Measurements from ENCODE around the gene TCF7L2. TPM values are rescaled to one million over a fixed set of nuclear protein-coding genes. Genes with fewer than 3 reads are reported as not detected.

TCF7L2 gene
- total and polyA plus RNA-seq, 4 donors = 9.1 to 32.3 (median 21.4) TPM

DNA sequence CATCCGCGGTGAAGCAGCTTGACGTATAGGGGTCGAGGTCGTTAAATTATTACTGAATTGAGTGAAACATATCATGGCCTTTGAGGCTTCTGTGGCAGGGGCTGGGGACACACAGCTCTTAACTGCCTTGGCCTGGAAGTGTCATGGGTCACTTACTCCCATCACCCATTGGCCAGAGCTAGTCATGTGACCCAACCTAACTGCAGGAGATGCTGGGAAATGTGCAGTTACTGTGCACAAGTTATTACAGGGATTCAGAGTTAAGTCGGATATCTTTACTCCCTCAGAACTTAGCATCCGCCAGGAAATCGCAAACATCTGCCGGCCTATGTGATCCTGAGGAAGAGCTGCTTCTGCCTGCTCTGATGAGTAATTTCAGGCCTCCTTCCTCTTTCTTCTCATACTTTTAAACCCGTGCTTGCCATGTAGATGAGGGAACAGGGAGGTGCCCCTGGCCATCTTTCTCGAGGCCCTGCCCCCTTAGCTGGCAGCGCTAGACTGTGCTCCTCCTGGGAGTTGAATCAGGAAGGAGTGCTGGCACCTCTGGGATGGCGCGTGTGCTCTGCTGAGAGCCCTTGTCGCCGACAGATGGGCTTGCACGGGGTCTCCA is 203.6 kb downstream of the TCF7L2 start:
- WGBS, 2 donors = 87% methylated on average over 17 of the region's 17 CpGs
- TF ChIP-seq, protein P1, sequence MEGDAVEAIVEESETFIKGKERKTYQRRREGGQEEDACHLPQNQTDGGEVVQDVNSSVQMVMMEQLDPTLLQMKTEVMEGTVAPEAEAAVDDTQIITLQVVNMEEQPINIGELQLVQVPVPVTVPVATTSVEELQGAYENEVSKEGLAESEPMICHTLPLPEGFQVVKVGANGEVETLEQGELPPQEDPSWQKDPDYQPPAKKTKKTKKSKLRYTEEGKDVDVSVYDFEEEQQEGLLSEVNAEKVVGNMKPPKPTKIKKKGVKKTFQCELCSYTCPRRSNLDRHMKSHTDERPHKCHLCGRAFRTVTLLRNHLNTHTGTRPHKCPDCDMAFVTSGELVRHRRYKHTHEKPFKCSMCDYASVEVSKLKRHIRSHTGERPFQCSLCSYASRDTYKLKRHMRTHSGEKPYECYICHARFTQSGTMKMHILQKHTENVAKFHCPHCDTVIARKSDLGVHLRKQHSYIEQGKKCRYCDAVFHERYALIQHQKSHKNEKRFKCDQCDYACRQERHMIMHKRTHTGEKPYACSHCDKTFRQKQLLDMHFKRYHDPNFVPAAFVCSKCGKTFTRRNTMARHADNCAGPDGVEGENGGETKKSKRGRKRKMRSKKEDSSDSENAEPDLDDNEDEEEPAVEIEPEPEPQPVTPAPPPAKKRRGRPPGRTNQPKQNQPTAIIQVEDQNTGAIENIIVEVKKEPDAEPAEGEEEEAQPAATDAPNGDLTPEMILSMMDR (IDR thresholded peaks at IDR 0.05; ENCODE audit: control extremely low read depth, extremely low read depth) = no peak
- no peaks in the 10 kb centered on the region for H3K27me3 ChIP-seq (ENCODE audit: control insufficient read depth in 3 of 3, insufficient read depth in 3 of 3, low read length in 2 of 3)
- ATAC-seq (ENCODE audit: insufficient read depth, low FRiP score) (peak; percentile 39), DNase-seq (no peak)
- H3K4me1 ChIP-seq (ENCODE audit: control insufficient read depth in 5 of 5, insufficient read depth in 5 of 5, low read length in 5 of 5) = peaks cover 0 to 3% (median 0%) of the 10 kb centered on the region in 5 donors
- H3K27ac ChIP-seq (ENCODE audit: low read depth in 1 of 2, low read length in 1 of 2) = peak overlapping the region in 1 of 2 donors; percentile 26
- no peak overlapping the region for H3K4me3 ChIP-seq
- H3K9ac ChIP-seq (ENCODE audit: insufficient read depth in 1 of 2, low read length in 2 of 2) = no peak overlapping the region
- peaks cover 17 to 66% (median 54%) of the 10 kb centered on the region in 4 donors for H3K36me3 ChIP-seq (ENCODE audit: control insufficient read depth in 4 of 4, insufficient read depth in 4 of 4, low read length in 4 of 4)
- H3K9me3 ChIP-seq (ENCODE audit: control insufficient read depth in 4 of 4, insufficient read depth in 3 of 4, low read length in 3 of 4) = no peaks in the 10 kb centered on the region

DNA sequence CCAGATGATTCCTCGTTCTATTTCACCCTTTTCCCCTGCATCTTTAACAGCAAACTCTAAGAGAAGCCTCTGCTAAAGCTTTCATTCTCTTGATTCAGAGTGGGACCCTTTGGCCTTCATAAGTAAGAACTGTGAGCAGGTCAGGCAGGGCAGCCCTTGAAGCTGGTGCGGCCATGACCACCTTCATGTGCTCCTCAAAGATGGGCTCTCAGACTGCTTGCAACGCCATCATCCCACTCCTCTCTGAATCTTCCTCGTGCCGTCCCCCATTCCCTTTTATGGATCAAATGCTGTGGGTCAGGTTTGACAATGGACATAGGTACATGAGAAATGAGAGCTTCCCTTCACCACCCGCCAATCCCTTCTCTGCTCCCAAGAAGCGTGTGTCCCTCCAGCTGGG is 207.4 kb downstream of the TCF7L2 start:
- H3K27ac ChIP-seq (ENCODE audit: low read depth in 1 of 2, low read length in 1 of 2) = no peak overlapping the region
- H3K27me3 ChIP-seq (ENCODE audit: control insufficient read depth in 3 of 3, insufficient read depth in 3 of 3, low read length in 2 of 3) = no peaks in the 10 kb centered on the region
- DNase-seq (no peak), ATAC-seq (ENCODE audit: insufficient read depth, low FRiP score) (no peak)
- WGBS, 2 donors = 94 to 96% methylated on average over 7 of the region's 7 CpGs
- TF ChIP-seq, protein P1 (IDR thresholded peaks at IDR 0.05; ENCODE audit: control extremely low read depth, extremely low read depth) = no peak
- no peaks in the 10 kb centered on the region for H3K9me3 ChIP-seq (ENCODE audit: control insufficient read depth in 4 of 4, insufficient read depth in 3 of 4, low read length in 3 of 4)
- H3K4me3 ChIP-seq = no peak overlapping the region
- H3K4me1 ChIP-seq (ENCODE audit: control insufficient read depth in 5 of 5, insufficient read depth in 5 of 5, low read length in 5 of 5) = peaks cover 0 to 3% (median 0%) of the 10 kb centered on the region in 5 donors
- H3K9ac ChIP-seq (ENCODE audit: insufficient read depth in 1 of 2, low read length in 2 of 2) = no peak overlapping the region
- H3K36me3 ChIP-seq (ENCODE audit: control insufficient read depth in 4 of 4, insufficient read depth in 4 of 4, low read length in 4 of 4) = peaks cover 15 to 58% (median 47%) of the 10 kb centered on the region in 4 donors

- 70 to 83% methylated on average over 3 of the region's 3 CpGs for WGBS, 2 donors
- peaks cover 15 to 51% (median 41%) of the 10 kb centered on the region in 4 donors for H3K36me3 ChIP-seq (ENCODE audit: control insufficient read depth in 4 of 4, insufficient read depth in 4 of 4, low read length in 4 of 4)
- H3K4me3 ChIP-seq = no peak overlapping the region
- H3K27me3 ChIP-seq (ENCODE audit: control insufficient read depth in 3 of 3, insufficient read depth in 3 of 3, low read length in 2 of 3) = no peaks in the 10 kb centered on the region
- peaks cover 0 to 3% (median 3%) of the 10 kb centered on the region in 5 donors for H3K4me1 ChIP-seq (ENCODE audit: control insufficient read depth in 5 of 5, insufficient read depth in 5 of 5, low read length in 5 of 5)
- no peaks in the 10 kb centered on the region for H3K9me3 ChIP-seq (ENCODE audit: control insufficient read depth in 4 of 4, insufficient read depth in 3 of 4, low read length in 3 of 4)
- TF ChIP-seq, protein P1 (IDR thresholded peaks at IDR 0.05; ENCODE audit: control extremely low read depth, extremely low read depth) = no peak
- no peak overlapping the region for H3K27ac ChIP-seq (ENCODE audit: low read depth in 1 of 2, low read length in 1 of 2)
- DNase-seq = peak; percentile 49 to 55 (median 54)
- no peak overlapping the region for H3K9ac ChIP-seq (ENCODE audit: insufficient read depth in 1 of 2, low read length in 2 of 2)
- ATAC-seq (ENCODE audit: insufficient read depth, low FRiP score) = no peak
Observed at GRCh38 chr10:113158183-113158582, 208.1 kb downstream of the TCF7L2 start.
